ENCODE results near the gene DGKH. TPM values are rescaled to one million over a fixed set of nuclear protein-coding genes. Genes with fewer than 3 reads are reported as not detected.
A peak's percentile ranks its signal among the peaks of the same experiment; 100 is the strongest.
"Not testable (repeated sequence)": the region's sequence is repeated elsewhere in the genome, so short reads cannot be mapped to it uniquely, and the experiment has no call there.

Gene DGKH
- polyA plus RNA-seq, 1 donor from 2014 or later: 0.03 TPM

- no peaks in the 10 kb centered on the region for H3K36me3 Mint-ChIP-seq
- H3K27ac Mint-ChIP-seq: no peak overlapping the region
- H3K4me1 Mint-ChIP-seq: no peaks in the 10 kb centered on the region
- H3K27me3 Mint-ChIP-seq: no peaks in the 10 kb centered on the region
- no peaks in the 10 kb centered on the region for H3K9me3 Mint-ChIP-seq
- no peak overlapping the region for H3K4me3 Mint-ChIP-seq
These were observed 170.1 kb downstream of the DGKH start for GRCh38 chr13:42218576-42218975.

GRCh38 chr13:42219051-42219450 is 170.6 kb downstream of the DGKH start:
- Mint-ChIP-seq H3K27ac (no peak overlapping the region), H3K27me3 (no peaks in the 10 kb centered on the region), H3K36me3 (no peaks in the 10 kb centered on the region), H3K9me3 (no peaks in the 10 kb centered on the region), H3K4me1 (no peaks in the 10 kb centered on the region), H3K4me3 (no peak overlapping the region)

DNA sequence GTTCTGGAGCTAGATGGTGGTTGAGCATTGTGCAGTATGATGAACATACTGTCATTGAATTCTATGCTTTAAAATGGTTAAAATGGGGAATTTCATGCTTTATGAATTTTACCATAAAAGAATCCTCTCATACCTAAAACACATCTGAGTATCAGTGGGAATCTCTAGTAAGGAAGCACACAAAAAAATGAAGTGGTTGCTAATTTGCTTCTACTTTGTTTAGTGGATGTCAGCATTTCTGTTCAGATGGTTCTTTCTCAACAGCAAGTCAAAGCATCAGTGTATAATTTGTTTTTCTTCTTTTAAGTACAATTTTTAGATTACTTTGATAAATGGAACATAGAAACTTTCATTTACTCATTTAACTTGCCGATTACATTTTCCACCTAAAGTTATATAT is 171.4 kb downstream of the DGKH start:
- H3K36me3 Mint-ChIP-seq: no peaks in the 10 kb centered on the region
- no peaks in the 10 kb centered on the region for H3K4me1 Mint-ChIP-seq
- H3K27ac Mint-ChIP-seq: no peak overlapping the region
- H3K9me3 Mint-ChIP-seq: peaks cover 0 to 1% (median 0%) of the 10 kb centered on the region in 3 donors
- H3K4me3 Mint-ChIP-seq: no peak overlapping the region
- no peaks in the 10 kb centered on the region for H3K27me3 Mint-ChIP-seq

DNA sequence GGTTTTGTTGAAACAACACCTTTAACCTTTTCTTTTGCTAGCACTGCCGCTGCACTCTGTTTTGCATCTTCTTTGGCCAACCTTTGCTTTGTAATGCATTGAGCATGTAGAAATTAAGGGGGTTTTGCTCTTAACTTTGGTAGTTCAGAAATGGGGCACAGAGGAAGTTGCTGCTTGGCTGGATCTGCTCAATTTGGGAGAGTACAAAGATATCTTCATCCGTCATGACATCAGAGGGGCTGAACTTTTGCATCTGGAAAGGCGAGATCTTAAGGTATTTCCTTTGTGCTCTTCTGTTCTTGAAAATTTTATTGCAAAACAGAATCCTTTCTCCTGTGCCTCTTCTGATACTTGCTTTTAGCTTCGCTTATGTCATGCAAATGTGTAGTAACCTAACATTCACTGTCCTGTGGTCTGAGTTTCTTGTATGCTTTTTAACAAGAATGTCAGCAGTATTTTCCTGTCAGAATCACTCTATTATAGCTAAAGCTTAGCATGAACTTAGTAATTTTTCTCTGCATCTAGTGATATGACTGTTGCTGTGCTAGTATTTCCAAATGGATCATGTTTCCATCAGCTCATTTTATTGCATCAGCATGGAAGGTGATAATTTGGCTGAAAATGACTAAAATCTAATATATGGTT is 172.8 kb downstream of the DGKH start:
- Mint-ChIP-seq H3K4me1 (no peaks in the 10 kb centered on the region), H3K27me3 (no peaks in the 10 kb centered on the region), H3K4me3 (no peak overlapping the region), H3K36me3 (no peaks in the 10 kb centered on the region), H3K27ac (no peak overlapping the region), H3K9me3 (peaks cover 0 to 3% (median 1%) of the 10 kb centered on the region in 3 donors)

DNA sequence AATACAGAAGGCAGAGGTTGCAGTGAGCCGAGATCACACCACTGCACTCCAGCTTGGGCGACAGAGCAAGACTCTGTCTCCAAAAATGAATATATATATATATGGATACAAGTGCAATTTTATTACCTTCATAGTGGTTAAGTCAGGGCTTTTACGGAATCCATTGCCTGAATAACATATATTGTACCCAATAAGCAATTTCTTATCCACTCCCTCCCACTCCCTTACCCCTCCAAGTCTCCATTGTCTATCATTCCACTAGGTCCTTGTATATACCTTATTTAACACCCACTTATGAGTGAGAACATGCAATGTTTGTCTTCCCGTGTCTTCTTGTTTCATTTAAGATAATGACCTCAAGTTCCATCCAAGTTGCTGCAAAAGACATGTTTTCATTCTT is 175.2 kb downstream of the DGKH start:
- no peaks in the 10 kb centered on the region for H3K27me3 Mint-ChIP-seq
- peaks cover 0 to 2% (median 0%) of the 10 kb centered on the region in 3 donors for H3K4me1 Mint-ChIP-seq
- H3K27ac Mint-ChIP-seq: no peak overlapping the region
- H3K9me3 Mint-ChIP-seq: peaks cover 0 to 3% (median 1%) of the 10 kb centered on the region in 3 donors
- H3K4me3 Mint-ChIP-seq: no peak overlapping the region
- H3K36me3 Mint-ChIP-seq: no peaks in the 10 kb centered on the region

GRCh38 chr13:42225051-42225450 is 176.6 kb downstream of the DGKH start:
- H3K27me3 Mint-ChIP-seq: no peaks in the 10 kb centered on the region
- no peak overlapping the region for H3K4me3 Mint-ChIP-seq
- no peak overlapping the region for H3K27ac Mint-ChIP-seq
- peaks cover 0 to 2% (median 0%) of the 10 kb centered on the region in 3 donors for H3K4me1 Mint-ChIP-seq
- no peaks in the 10 kb centered on the region for H3K36me3 Mint-ChIP-seq
- H3K9me3 Mint-ChIP-seq: peaks cover 0 to 3% (median 1%) of the 10 kb centered on the region in 3 donors

GRCh38 chr13:42226759-42227158 is 178.3 kb downstream of the DGKH start:
- not testable (repeated sequence) for H3K27ac Mint-ChIP-seq, H3K27me3 Mint-ChIP-seq, H3K36me3 Mint-ChIP-seq, H3K4me1 Mint-ChIP-seq, H3K4me3 Mint-ChIP-seq, H3K9me3 Mint-ChIP-seq

DNA sequence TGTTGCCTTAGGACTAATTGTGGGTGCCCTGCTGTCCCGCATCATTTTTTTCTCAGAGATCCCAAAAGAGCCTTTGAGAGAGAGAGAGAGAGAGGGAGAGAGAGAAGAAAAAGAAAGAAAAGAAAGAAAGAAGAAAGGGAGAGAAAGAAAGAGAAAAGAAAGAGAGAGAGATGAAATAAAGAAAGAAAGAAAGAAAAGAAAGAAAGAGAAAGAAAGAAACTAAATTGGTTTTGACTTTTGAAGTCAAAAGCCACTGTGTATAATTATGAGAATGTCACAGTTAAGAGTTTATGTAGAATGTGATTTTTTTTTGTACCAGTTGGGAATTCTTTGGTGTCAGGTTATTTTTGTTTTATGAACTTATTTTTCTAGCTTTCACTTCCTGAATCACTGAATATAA is 180.1 kb downstream of the DGKH start:
- Mint-ChIP-seq H3K4me3 (no peak overlapping the region), H3K36me3 (no peaks in the 10 kb centered on the region), H3K9me3 (peaks cover 0 to 3% (median 1%) of the 10 kb centered on the region in 3 donors), H3K27me3 (peaks cover 3% of the 10 kb centered on the region), H3K4me1 (peaks cover 0 to 2% (median 0%) of the 10 kb centered on the region in 3 donors), H3K27ac (no peak overlapping the region)

GRCh38 chr13:42229287-42229686 is 180.8 kb downstream of the DGKH start:
- Mint-ChIP-seq H3K27ac (no peak overlapping the region), H3K4me1 (peaks cover 0 to 2% (median 0%) of the 10 kb centered on the region in 3 donors), H3K9me3 (peaks cover 0 to 3% (median 1%) of the 10 kb centered on the region in 3 donors), H3K36me3 (no peaks in the 10 kb centered on the region), H3K4me3 (no peak overlapping the region), H3K27me3 (peaks cover 3% of the 10 kb centered on the region)

GRCh38 chr13:42232671-42233070 is 184.2 kb downstream of the DGKH start:
- Mint-ChIP-seq H3K27ac (no peak overlapping the region), H3K4me1 (peaks cover 0 to 2% (median 0%) of the 10 kb centered on the region in 3 donors), H3K4me3 (no peak overlapping the region), H3K36me3 (no peaks in the 10 kb centered on the region), H3K27me3 (peaks cover 3% of the 10 kb centered on the region), H3K9me3 (no peaks in the 10 kb centered on the region)

- no peaks in the 10 kb centered on the region for H3K36me3 Mint-ChIP-seq
- no peaks in the 10 kb centered on the region for H3K9me3 Mint-ChIP-seq
- H3K27me3 Mint-ChIP-seq: peaks cover 3% of the 10 kb centered on the region
- H3K4me3 Mint-ChIP-seq: no peak overlapping the region
- H3K4me1 Mint-ChIP-seq: no peaks in the 10 kb centered on the region
- no peak overlapping the region for H3K27ac Mint-ChIP-seq
These were observed 185.3 kb downstream of the DGKH start for GRCh38 chr13:42233726-42234125.

GRCh38 chr13:42239161-42239560 is 190.7 kb downstream of the DGKH start:
- no peaks in the 10 kb centered on the region for H3K9me3 Mint-ChIP-seq
- no peaks in the 10 kb centered on the region for H3K4me1 Mint-ChIP-seq
- peaks cover 2% of the 10 kb centered on the region for H3K36me3 Mint-ChIP-seq
- no peak overlapping the region for H3K27ac Mint-ChIP-seq
- H3K4me3 Mint-ChIP-seq: no peak overlapping the region
- peaks cover 1% of the 10 kb centered on the region for H3K27me3 Mint-ChIP-seq

DNA sequence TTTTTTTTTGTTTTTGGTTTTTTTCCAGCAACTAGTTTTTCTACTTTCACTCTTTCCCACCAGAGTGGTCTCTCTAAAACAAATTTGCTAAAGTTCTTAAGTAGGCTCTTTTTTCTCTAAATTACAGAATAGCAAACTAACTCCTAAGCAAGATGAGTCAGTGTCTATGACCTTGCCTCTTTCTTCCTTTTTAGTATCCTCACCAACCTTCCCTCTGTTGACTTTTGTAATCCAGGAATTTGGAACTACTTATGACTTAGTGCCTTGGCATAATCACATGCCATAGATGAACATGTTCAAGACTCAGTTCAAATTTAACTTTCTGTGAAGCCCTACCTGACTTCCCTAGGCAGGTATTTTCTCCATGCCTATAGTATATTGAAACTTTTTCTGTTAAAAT is 191.2 kb downstream of the DGKH start:
- Mint-ChIP-seq H3K27me3 (peaks cover 1% of the 10 kb centered on the region), H3K4me1 (no peaks in the 10 kb centered on the region), H3K4me3 (no peak overlapping the region), H3K9me3 (no peaks in the 10 kb centered on the region), H3K36me3 (peaks cover 2% of the 10 kb centered on the region), H3K27ac (peak overlapping the region in 1 of 3 donors; percentile 59)

GRCh38 chr13:42246541-42246940 is 198.1 kb downstream of the DGKH start:
- H3K4me3 Mint-ChIP-seq: no peak overlapping the region
- H3K9me3 Mint-ChIP-seq: no peaks in the 10 kb centered on the region
- H3K36me3 Mint-ChIP-seq: peaks cover 2% of the 10 kb centered on the region
- no peaks in the 10 kb centered on the region for H3K4me1 Mint-ChIP-seq
- no peak overlapping the region for H3K27ac Mint-ChIP-seq
- peaks cover 1% of the 10 kb centered on the region for H3K27me3 Mint-ChIP-seq

DNA sequence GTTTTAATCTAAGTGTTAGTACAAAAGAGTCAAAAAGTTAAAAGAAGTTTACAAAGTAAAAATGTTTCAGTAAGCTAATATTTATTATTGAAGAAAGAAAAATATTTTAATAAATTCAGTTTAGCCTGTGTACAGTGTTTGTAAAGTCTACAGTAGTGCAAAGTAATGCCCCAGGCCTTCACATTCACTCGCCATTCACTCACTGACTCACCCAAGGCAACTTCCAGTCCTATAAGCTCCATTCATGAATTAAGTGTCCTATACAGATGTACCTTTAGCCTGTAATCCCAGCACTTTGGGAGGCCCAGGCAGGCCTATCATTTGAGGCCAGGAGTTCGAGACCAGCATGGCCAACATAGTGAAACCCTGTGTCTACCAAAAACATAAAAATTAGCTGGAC is 199.4 kb downstream of the DGKH start:
- Mint-ChIP-seq H3K9me3 (no peaks in the 10 kb centered on the region), H3K4me3 (no peak overlapping the region), H3K27ac (no peak overlapping the region), H3K36me3 (peaks cover 2% of the 10 kb centered on the region), H3K4me1 (no peaks in the 10 kb centered on the region), H3K27me3 (no peaks in the 10 kb centered on the region)

GRCh38 chr13:42255886-42256285 is 207.4 kb downstream of the DGKH start:
- Mint-ChIP-seq H3K4me3 (no peak overlapping the region), H3K9me3 (no peaks in the 10 kb centered on the region), H3K27me3 (no peaks in the 10 kb centered on the region), H3K36me3 (no peaks in the 10 kb centered on the region), H3K4me1 (no peaks in the 10 kb centered on the region), H3K27ac (no peak overlapping the region)
